ENCODE results near the gene HNRNPU.
"Not testable (repeated sequence)": the region's sequence is repeated elsewhere in the genome, so short reads cannot be mapped to it uniquely, and the experiment has no call there.

The HNRNPU gene

GRCh38 chr1:244834543-244835275, 29.6 kb downstream of the HNRNPU start:
- DNase-seq (ENCODE audit: low read depth in 1 of 2, low spot score in 1 of 2) = peak; percentile 86 to 95
- no peaks in the 10 kb centered on the region for H3K27me3 ChIP-seq (ENCODE audit: insufficient read depth, poor library complexity, severe bottlenecking)
- H3K27ac ChIP-seq (replicated peaks) = peak overlapping the region; percentile 99
- peak overlapping the region; percentile 60 for H3K4me3 ChIP-seq (replicated peaks; ENCODE audit: insufficient read depth, low read length)
- peak; percentile 96 for TF ChIP-seq SPI1 (IDR thresholded peaks at IDR 0.05; ENCODE audit: borderline replicate concordance, low read depth)
- TF ChIP-seq CTCF (IDR thresholded peaks at IDR 0.05; ENCODE audit: insufficient read depth, low read length) = no peak
- TF ChIP-seq POLR2AphosphoS5 (IDR thresholded peaks at IDR 0.05; ENCODE audit: low read depth) = peak; percentile 91
- TF ChIP-seq REST (IDR thresholded peaks at IDR 0.05; ENCODE audit: insufficient replicate concordance, low read depth) = peak; percentile 69
- TF ChIP-seq GABPA (IDR thresholded peaks at IDR 0.05; ENCODE audit: low read depth) = peak; percentile 22; the same call in 1 of the 2 replicates

DNA sequence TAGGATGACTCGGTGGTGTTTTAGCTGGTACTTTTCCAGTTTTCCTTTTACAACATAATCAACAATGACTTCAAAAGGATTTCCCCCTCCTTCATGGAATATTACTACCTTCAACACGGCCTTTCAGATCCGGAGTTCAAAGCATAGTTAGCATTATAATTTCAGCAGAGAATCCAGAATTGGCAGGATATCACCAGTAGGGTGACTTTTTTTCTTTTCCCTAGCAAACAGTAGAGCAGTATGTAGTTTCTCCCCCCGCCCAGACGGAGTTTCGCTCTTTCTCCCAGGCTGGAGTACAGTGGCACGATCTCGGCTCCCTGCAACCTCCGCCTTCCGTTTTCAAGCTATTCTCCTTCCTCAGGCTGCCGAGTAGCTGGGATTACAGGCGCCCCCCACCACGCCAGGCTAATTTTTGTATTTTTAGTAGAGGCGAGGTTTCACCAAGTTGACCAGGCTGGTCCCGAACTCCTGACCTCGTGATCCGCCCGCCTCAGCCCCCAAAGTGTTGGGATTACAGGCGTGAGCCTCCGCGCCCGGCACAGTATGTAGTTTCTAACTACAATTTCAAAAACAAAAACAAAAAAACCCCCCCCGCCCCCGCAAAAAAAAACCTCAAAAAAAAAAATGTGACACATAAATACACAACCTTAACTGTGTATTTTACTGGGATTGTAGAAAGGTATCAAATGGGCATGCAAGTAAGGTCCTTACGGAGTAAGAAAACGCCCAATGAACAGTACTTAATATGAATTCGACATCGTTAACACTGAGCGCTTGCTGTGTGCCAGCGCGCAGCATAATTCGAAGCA, 30.4 kb downstream of the HNRNPU start:
- no peaks in the 10 kb centered on the region for H3K27me3 ChIP-seq (ENCODE audit: insufficient read depth, poor library complexity, severe bottlenecking)
- DNase-seq (ENCODE audit: low read depth in 1 of 2, low spot score in 1 of 2) = peak; percentile 76 to 85
- H3K27ac ChIP-seq (replicated peaks) = peak overlapping the region; percentile 99
- H3K4me3 ChIP-seq (replicated peaks; ENCODE audit: insufficient read depth, low read length) = peak overlapping the region; percentile 60
- TF ChIP-seq GABPA (IDR thresholded peaks at IDR 0.05; ENCODE audit: low read depth) (no peak), POLR2AphosphoS5 (IDR thresholded peaks at IDR 0.05; ENCODE audit: low read depth) (no peak), SPI1 (IDR thresholded peaks at IDR 0.05; ENCODE audit: borderline replicate concordance, low read depth) (no peak), CTCF (IDR thresholded peaks at IDR 0.05; ENCODE audit: insufficient read depth, low read length) (no peak), REST (IDR thresholded peaks at IDR 0.05; ENCODE audit: insufficient replicate concordance, low read depth) (no peak)

- peak overlapping the region; percentile 60 for H3K4me3 ChIP-seq (replicated peaks; ENCODE audit: insufficient read depth, low read length)
- peak overlapping the region; percentile 99 for H3K27ac ChIP-seq (replicated peaks)
- peak in 1 of 2 experiments; percentile 22 for DNase-seq (ENCODE audit: low read depth in 1 of 2, low spot score in 1 of 2)
- not testable (repeated sequence) for H3K27me3 ChIP-seq (ENCODE audit: insufficient read depth, poor library complexity, severe bottlenecking)
Observed at GRCh38 chr1:244833260-244833659, 31.1 kb downstream of the HNRNPU start.

GRCh38 chr1:244830639-244831038, 33.7 kb downstream of the HNRNPU start:
- TF ChIP-seq CTCF (IDR thresholded peaks at IDR 0.05; ENCODE audit: insufficient read depth, low read length) (no peak), POLR2AphosphoS5 (IDR thresholded peaks at IDR 0.05; ENCODE audit: low read depth) (no peak), REST (IDR thresholded peaks at IDR 0.05; ENCODE audit: insufficient replicate concordance, low read depth) (no peak), SPI1 (IDR thresholded peaks at IDR 0.05; ENCODE audit: borderline replicate concordance, low read depth) (no peak), GABPA (IDR thresholded peaks at IDR 0.05; ENCODE audit: low read depth) (no peak)
- DNase-seq (ENCODE audit: low read depth in 1 of 2, low spot score in 1 of 2) = no peak
- no peak overlapping the region for H3K27ac ChIP-seq (replicated peaks)

More at GRCh38 chr1:244830639-244831038, 33.7 kb downstream of the HNRNPU start:
- Histone ChIP-seq H3K4me3 (replicated peaks; ENCODE audit: insufficient read depth, low read length) (no peak overlapping the region), H3K27me3 (ENCODE audit: insufficient read depth, poor library complexity, severe bottlenecking) (no peaks in the 10 kb centered on the region)
